ENCODE measurements around the gene INSYN1. TPM values are rescaled to one million over a fixed set of nuclear protein-coding genes. Genes with fewer than 3 reads are reported as not detected.
A peak's percentile ranks its signal among the peaks of the same experiment; 100 is the strongest.

The INSYN1 gene
- total and polyA plus RNA-seq, 5 donors from 2014 or later = not detected

DNA sequence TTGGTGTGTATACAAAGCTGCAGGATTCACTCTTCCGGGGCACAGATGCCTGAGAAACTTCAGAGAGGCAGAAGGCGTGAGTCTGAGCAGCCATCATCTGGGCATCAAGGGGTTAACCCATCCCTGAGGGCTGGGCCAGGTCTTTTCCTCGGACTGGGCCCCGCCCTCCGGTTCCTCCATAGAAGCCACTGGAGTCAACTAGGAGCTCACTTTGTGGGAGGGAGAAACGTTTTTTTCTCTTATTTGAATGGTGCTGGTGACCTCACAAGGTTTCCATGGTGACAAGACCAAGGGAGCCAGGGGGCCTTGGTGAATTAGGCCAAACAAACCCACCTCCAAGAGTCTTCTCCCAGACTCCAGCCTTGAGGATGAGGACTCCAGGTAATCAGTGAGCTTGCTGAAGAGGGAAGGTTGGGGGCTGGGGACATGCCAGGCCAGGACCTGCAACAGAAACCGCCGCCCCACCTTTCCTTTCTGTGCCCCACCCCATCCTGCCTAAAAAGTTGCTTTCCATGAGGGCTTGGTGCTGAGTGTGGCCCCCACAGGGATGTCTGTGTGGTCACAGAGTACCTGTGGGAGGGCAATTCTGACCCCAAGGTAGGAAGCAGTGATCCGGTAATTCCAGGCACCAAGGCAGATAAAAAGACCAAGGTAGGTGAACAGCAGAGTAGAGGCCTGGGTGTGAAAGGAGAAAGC is 14.8 kb upstream of the INSYN1 start:
- Mint-ChIP-seq H3K4me1 (no peaks in the 10 kb centered on the region), H3K27me3 (peaks cover 15% of the 10 kb centered on the region), H3K36me3 (no peaks in the 10 kb centered on the region), H3K9me3 (peaks cover 0 to 2% (median 0%) of the 10 kb centered on the region in 7 donors), H3K27ac (no peak overlapping the region), H3K4me3 (no peak overlapping the region)
- Histone ChIP-seq H3K27ac (ENCODE audit: insufficient read depth, low read length, poor library complexity, severe bottlenecking) (no peak overlapping the region), H3K4me1 (ENCODE audit: control insufficient read depth, insufficient read depth, low read length, poor library complexity, severe bottlenecking) (no peaks in the 10 kb centered on the region), H3K36me3 (ENCODE audit: control insufficient read depth, insufficient read depth, low read length) (no peaks in the 10 kb centered on the region), H3K4me3 (ENCODE audit: low read depth, low read length) (no peak overlapping the region), H3K27me3 (ENCODE audit: control insufficient read depth, insufficient read depth, low read length) (peaks cover 5% of the 10 kb centered on the region), H3K9me3 (ENCODE audit: control insufficient read depth in 2 of 2, low read length in 2 of 2) (no peaks in the 10 kb centered on the region)
- no peak for ATAC-seq (ENCODE audit: low read depth in 2 of 2)
- DNase-seq = no peak

DNA sequence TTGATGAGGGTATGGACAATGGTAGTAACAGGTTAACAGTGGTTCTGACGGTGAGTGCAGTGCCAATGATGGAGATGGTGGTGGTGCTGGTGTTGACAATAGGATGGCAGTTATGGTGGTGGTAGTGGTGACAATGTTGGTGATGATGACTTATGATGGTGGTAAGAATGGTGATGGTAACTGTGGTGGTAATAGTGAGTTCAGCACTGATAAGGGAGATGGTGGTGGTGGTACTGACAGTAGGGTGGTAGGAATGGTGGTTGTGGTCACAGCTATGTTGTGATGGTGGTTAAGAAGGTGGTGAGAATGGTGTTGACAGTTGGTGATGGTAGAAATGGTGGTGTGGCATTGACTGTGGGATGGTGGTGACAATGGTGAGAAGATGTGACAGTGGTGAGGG is 13.4 kb upstream of the INSYN1 start:
- no peaks in the 10 kb centered on the region for H3K36me3 Mint-ChIP-seq
- H3K27me3 Mint-ChIP-seq = peaks cover 15% of the 10 kb centered on the region

DNA sequence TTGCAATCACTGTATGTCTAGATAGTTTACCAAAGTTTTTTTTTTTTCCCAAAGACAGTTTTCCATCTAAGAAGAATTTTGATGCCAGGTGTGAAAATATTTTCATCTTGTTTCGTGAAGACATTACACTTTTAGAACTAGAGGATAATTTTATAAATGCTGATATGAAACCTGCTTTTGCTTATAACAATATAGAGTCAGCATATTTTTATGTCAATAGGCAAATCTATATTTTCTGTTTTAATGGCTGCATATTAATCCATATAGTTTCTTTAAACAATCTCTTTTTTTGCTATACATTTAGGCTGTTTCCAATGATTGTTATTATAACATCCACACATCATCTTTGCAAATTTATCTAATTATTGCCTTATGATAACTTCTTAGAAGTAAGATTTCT is 12.6 kb upstream of the INSYN1 start:
- no peak overlapping the region for H3K27ac ChIP-seq (ENCODE audit: insufficient read depth, low read length, poor library complexity, severe bottlenecking)
- H3K4me1 ChIP-seq (ENCODE audit: control insufficient read depth, insufficient read depth, low read length, poor library complexity, severe bottlenecking) = no peaks in the 10 kb centered on the region
- no peak overlapping the region for H3K4me3 Mint-ChIP-seq
- ATAC-seq (ENCODE audit: low read depth in 2 of 2) = no peak
- DNase-seq = no peak
- no peaks in the 10 kb centered on the region for H3K36me3 Mint-ChIP-seq
- no peaks in the 10 kb centered on the region for H3K4me1 Mint-ChIP-seq
- no peaks in the 10 kb centered on the region for H3K36me3 ChIP-seq (ENCODE audit: control insufficient read depth, insufficient read depth, low read length)
- H3K27me3 Mint-ChIP-seq = peaks cover 15% of the 10 kb centered on the region
- no peak overlapping the region for H3K4me3 ChIP-seq (ENCODE audit: low read depth, low read length)
- H3K27me3 ChIP-seq (ENCODE audit: control insufficient read depth, insufficient read depth, low read length) = peaks cover 7% of the 10 kb centered on the region
- H3K9me3 Mint-ChIP-seq = peaks cover 0 to 2% (median 0%) of the 10 kb centered on the region in 7 donors
- peak overlapping the region in 1 of 3 donors; percentile 45 for H3K27ac Mint-ChIP-seq
- H3K9me3 ChIP-seq (ENCODE audit: control insufficient read depth in 2 of 2, low read length in 2 of 2) = no peaks in the 10 kb centered on the region

More for the DNA sequence above, 13.4 kb upstream of the INSYN1 start:
- Histone ChIP-seq H3K27ac (ENCODE audit: insufficient read depth, low read length, poor library complexity, severe bottlenecking) (no peak overlapping the region), H3K36me3 (ENCODE audit: control insufficient read depth, insufficient read depth, low read length) (no peaks in the 10 kb centered on the region), H3K27me3 (ENCODE audit: control insufficient read depth, insufficient read depth, low read length) (peaks cover 7% of the 10 kb centered on the region), H3K4me1 (ENCODE audit: control insufficient read depth, insufficient read depth, low read length, poor library complexity, severe bottlenecking) (no peaks in the 10 kb centered on the region), H3K9me3 (ENCODE audit: control insufficient read depth in 2 of 2, low read length in 2 of 2) (no peaks in the 10 kb centered on the region), H3K4me3 (ENCODE audit: low read depth, low read length) (no peak overlapping the region)
- ATAC-seq (ENCODE audit: low read depth in 2 of 2) = no peak
- no peak overlapping the region for H3K4me3 Mint-ChIP-seq
- no peak for DNase-seq
- H3K27ac Mint-ChIP-seq = no peak overlapping the region
- peaks cover 0 to 2% (median 0%) of the 10 kb centered on the region in 7 donors for H3K9me3 Mint-ChIP-seq
- no peaks in the 10 kb centered on the region for H3K4me1 Mint-ChIP-seq

DNA sequence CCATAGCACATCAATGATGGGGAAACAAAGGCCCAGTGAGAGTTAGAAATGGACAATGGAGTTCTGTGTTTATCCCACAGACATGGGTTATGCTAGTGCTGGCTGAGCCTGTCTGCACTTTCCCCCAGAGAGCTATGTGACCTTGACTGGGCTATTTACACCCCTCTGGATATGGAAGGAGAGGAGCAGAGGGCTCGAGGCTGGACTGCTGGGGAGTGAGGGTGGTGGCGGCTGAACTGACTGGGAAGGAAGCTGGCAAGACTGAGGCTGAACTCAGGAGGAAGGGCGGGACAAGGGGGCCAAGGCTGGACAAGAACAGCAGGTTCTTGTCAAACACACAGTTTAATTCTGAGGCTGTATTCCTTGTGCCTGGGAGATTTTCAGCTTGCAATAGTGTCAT is 10.8 kb upstream of the INSYN1 start:
- DNase-seq = no peak
- H3K4me1 ChIP-seq (ENCODE audit: control insufficient read depth, insufficient read depth, low read length, poor library complexity, severe bottlenecking) = no peaks in the 10 kb centered on the region
- Mint-ChIP-seq H3K4me3 (no peak overlapping the region), H3K36me3 (no peaks in the 10 kb centered on the region), H3K4me1 (no peaks in the 10 kb centered on the region), H3K9me3 (peaks cover 0 to 2% (median 0%) of the 10 kb centered on the region in 7 donors), H3K27ac (no peak overlapping the region), H3K27me3 (peaks cover 10% of the 10 kb centered on the region)
- no peaks in the 10 kb centered on the region for H3K9me3 ChIP-seq (ENCODE audit: control insufficient read depth in 2 of 2, low read length in 2 of 2)
- no peak overlapping the region for H3K4me3 ChIP-seq (ENCODE audit: low read depth, low read length)
- no peaks in the 10 kb centered on the region for H3K36me3 ChIP-seq (ENCODE audit: control insufficient read depth, insufficient read depth, low read length)
- peaks cover 10% of the 10 kb centered on the region for H3K27me3 ChIP-seq (ENCODE audit: control insufficient read depth, insufficient read depth, low read length)
- no peak for ATAC-seq (ENCODE audit: low read depth in 2 of 2)
- no peak overlapping the region for H3K27ac ChIP-seq (ENCODE audit: insufficient read depth, low read length, poor library complexity, severe bottlenecking)

DNA sequence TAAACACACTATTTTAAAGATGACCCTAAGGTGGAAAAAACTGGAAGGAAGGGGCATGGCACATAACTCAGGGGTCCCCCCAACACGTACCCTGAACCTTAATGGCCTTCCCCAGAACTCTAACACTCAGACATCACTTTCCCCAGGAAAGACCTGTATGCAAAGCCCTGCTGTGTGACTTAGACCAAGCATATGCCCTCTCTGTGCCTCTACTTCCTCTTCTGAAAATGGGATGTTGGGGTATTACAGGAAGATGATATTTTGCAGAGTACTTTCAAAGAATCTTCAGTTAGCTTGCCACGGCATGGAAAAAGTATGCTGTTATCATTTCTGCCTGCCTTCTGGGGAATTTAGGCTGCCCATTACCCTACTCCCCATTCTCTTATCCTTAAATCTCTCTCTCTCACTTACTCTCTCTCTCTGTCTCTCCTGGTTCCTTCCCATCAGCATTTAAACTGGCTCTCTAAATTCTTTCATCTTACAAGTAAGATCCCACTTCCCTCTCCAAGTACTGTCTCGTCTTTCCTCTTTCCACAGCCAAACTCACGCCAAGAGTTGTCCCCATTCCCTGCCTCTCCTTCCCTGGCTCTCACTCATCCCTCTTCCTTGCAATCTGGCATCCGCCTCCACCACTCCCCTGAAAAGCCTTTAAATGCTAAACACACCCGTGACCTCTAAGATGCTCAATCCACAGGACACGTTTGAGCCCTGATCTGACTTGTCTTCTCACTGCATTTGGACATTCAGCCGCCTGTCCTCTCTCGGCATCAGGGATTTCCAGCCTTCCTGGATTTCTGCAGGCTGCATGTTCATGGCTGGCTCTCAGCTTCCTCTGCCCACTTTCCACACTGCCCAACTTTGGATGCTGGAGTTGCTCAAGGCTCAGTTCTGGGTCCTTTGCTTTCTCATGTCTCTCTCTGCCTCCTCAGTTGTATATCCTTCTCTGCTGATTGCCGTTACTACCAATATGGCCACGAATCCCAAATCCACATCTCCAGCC is 7.5 kb upstream of the INSYN1 start:
- Mint-ChIP-seq H3K4me1 (no peaks in the 10 kb centered on the region), H3K9me3 (no peaks in the 10 kb centered on the region), H3K36me3 (no peaks in the 10 kb centered on the region), H3K27ac (no peak overlapping the region), H3K27me3 (peaks cover 6% of the 10 kb centered on the region), H3K4me3 (no peak overlapping the region)
- Histone ChIP-seq H3K9me3 (ENCODE audit: control insufficient read depth in 2 of 2, low read length in 2 of 2) (no peaks in the 10 kb centered on the region), H3K27ac (ENCODE audit: insufficient read depth, low read length, poor library complexity, severe bottlenecking) (no peak overlapping the region), H3K36me3 (ENCODE audit: control insufficient read depth, insufficient read depth, low read length) (no peaks in the 10 kb centered on the region), H3K4me1 (ENCODE audit: control insufficient read depth, insufficient read depth, low read length, poor library complexity, severe bottlenecking) (no peaks in the 10 kb centered on the region), H3K27me3 (ENCODE audit: control insufficient read depth, insufficient read depth, low read length) (peaks cover 18% of the 10 kb centered on the region), H3K4me3 (ENCODE audit: low read depth, low read length) (no peak overlapping the region)
- DNase-seq (no peak), ATAC-seq (ENCODE audit: low read depth in 2 of 2) (no peak)

DNA sequence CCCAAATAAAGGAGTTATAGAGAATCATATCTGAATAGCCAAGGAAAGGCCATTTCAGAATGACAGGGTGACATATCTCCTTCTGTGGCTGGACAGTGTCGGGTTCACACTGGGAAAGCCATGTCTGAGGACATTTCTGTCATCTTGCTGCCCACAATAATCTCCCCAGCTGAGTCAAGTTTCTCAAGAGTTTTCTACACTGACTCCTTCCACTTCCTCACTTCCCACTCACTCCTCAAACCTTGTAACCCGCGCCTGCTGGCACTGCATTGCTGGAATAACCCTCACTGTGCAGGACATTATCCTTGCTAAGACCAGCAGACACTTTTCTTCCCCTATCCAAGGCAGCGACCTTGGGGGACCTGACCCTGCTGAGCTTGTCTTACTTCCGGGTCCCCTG is 5.3 kb upstream of the INSYN1 start:
- Histone ChIP-seq H3K4me3 (ENCODE audit: low read depth, low read length) (no peak overlapping the region), H3K27me3 (ENCODE audit: control insufficient read depth, insufficient read depth, low read length) (peaks cover 20% of the 10 kb centered on the region), H3K36me3 (ENCODE audit: control insufficient read depth, insufficient read depth, low read length) (no peaks in the 10 kb centered on the region), H3K9me3 (ENCODE audit: control insufficient read depth in 2 of 2, low read length in 2 of 2) (no peaks in the 10 kb centered on the region), H3K4me1 (ENCODE audit: control insufficient read depth, insufficient read depth, low read length, poor library complexity, severe bottlenecking) (no peaks in the 10 kb centered on the region), H3K27ac (ENCODE audit: insufficient read depth, low read length, poor library complexity, severe bottlenecking) (no peak overlapping the region)
- no peak for ATAC-seq (ENCODE audit: low read depth in 2 of 2)
- H3K36me3 Mint-ChIP-seq = peaks cover 4% of the 10 kb centered on the region
- peaks cover 28% of the 10 kb centered on the region for H3K27me3 Mint-ChIP-seq
- no peak overlapping the region for H3K4me3 Mint-ChIP-seq
- DNase-seq = no peak
- H3K4me1 Mint-ChIP-seq = peaks cover 0 to 3% (median 0%) of the 10 kb centered on the region in 4 donors
- no peak overlapping the region for H3K27ac Mint-ChIP-seq
- H3K9me3 Mint-ChIP-seq = no peaks in the 10 kb centered on the region

DNA sequence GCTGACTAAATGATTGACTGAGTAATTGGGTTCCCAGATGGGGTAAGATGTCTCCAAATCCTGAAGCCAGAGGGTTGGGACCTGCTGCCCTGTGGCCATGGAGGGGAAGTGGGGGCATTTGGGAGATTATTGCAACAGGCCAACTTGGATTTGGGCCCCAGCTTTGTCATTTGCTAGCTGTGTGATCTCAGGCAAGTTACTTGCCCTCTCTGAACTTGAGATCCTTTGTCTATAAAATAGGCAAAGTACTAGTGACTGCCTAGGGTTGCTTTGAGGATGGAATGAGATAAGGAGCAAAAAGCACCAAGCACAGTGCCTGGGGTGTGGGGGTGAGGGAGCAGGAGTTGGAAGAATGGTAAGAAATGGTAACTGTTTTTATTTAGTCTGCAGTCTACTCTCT is 4.4 kb upstream of the INSYN1 start:
- Histone ChIP-seq H3K9me3 (ENCODE audit: control insufficient read depth in 2 of 2, low read length in 2 of 2) (no peaks in the 10 kb centered on the region), H3K27me3 (ENCODE audit: control insufficient read depth, insufficient read depth, low read length) (peaks cover 21% of the 10 kb centered on the region), H3K36me3 (ENCODE audit: control insufficient read depth, insufficient read depth, low read length) (no peaks in the 10 kb centered on the region), H3K4me1 (ENCODE audit: control insufficient read depth, insufficient read depth, low read length, poor library complexity, severe bottlenecking) (no peaks in the 10 kb centered on the region), H3K27ac (ENCODE audit: insufficient read depth, low read length, poor library complexity, severe bottlenecking) (no peak overlapping the region), H3K4me3 (ENCODE audit: low read depth, low read length) (no peak overlapping the region)
- H3K9me3 Mint-ChIP-seq = no peaks in the 10 kb centered on the region
- ATAC-seq (ENCODE audit: low read depth in 2 of 2) (no peak), DNase-seq (no peak)
- H3K27me3 Mint-ChIP-seq = peaks cover 30% of the 10 kb centered on the region
- H3K36me3 Mint-ChIP-seq = peaks cover 4% of the 10 kb centered on the region
- peaks cover 0 to 3% (median 0%) of the 10 kb centered on the region in 4 donors for H3K4me1 Mint-ChIP-seq
- H3K27ac Mint-ChIP-seq = no peak overlapping the region
- H3K4me3 Mint-ChIP-seq = no peak overlapping the region

Measured in CD4-positive, CD25-positive, alpha-beta regulatory T cell (primary cell).